Heart right ventricle (tissue), 16 donors: ENCODE data around the gene DPH3. TPM values are rescaled to one million over a fixed set of nuclear protein-coding genes. Genes with fewer than 3 reads are reported as not detected.

Experiments
- ATAC-seq, 8 donors: fragments of 200-7000 bp; cut with Tn5 transposase; one replicate each; pipeline ENCODE4 v1.9.1; 2020; ENCODE audit warnings: mild to moderate bottlenecking in 8 of 8, moderate library complexity in 8 of 8, moderate number of reproducible peaks in 1 of 8
- DNase-seq, 2 donors: peaks; one replicate each; pipeline ENCODE4 v3.0.0-alpha.2; 2020
- H3K27ac ChIP-seq, 10 donors: fragments of 200-600 bp; sonication (generic) in 2 of 10; one replicate each; pipeline versions ENCODE4 v1.5.0 to v1.8.0; 2020 to 2022; ENCODE audit warnings: mild to moderate bottlenecking in 3 of 10
- H3K27me3 ChIP-seq, 7 donors: fragments of 200-600 bp; one replicate each; pipeline ENCODE4 v1.8.0; 2021 to 2022; ENCODE audit warnings: mild to moderate bottlenecking in 2 of 7
- H3K36me3 ChIP-seq, 9 donors: fragments of 200-600 bp; sonication (generic) in 1 of 9; one replicate each; pipeline versions ENCODE4 v1.5.0 to v1.8.0; 2020 to 2022; ENCODE audit warnings: mild to moderate bottlenecking in 2 of 9
- H3K4me1 ChIP-seq, 9 donors: fragments of 200-600 bp; sonication (generic) in 1 of 9; one replicate each; pipeline versions ENCODE4 v1.5.0 to v1.8.0; 2020 to 2022; ENCODE audit warnings: mild to moderate bottlenecking in 4 of 9
- H3K4me3 ChIP-seq, 10 donors: fragments of 200-600 bp; sonication (generic) in 2 of 10; one replicate each; pipeline versions ENCODE4 v1.5.0 to v1.8.0; 2020 to 2022; ENCODE audit warnings: mild to moderate bottlenecking in 7 of 10, moderate library complexity in 2 of 10
- H3K9me3 ChIP-seq, 11 donors: fragments of 200-600 bp in 10 of 11; sonication (generic) in 2 of 11; one replicate each; pipeline versions ENCODE4 v1.5.0 to v1.8.0; 2013 to 2022; ENCODE audit warnings: mild to moderate bottlenecking in 2 of 11, control low read depth in 1 of 11, moderate library complexity in 1 of 11
- WGBS, 2 donors: extraction: QIAGEN DNeasy Blood & Tissue Kit; methylation state at CpG; one replicate each; pipeline ENCODE4 v1.1.7; 2013; ENCODE audit warnings: inconsistent platforms in 1 of 2; 5-methylcytosine and 5-hydroxymethylcytosine counted together
- intact Hi-C, 10 donors: fragments of 100-400 bp; cut with DNase I; formaldehyde crosslinking; loops; one replicate each; pipeline versions ENCODE4 v1.11.1 to v1.14.2; 2022
- polyA plus RNA-seq, 2 donors: library from polyadenylated mRNA; stranded (reverse); fragments of 200-250 nt; gene quantifications; one replicate each; pipeline ENCODE4 v1.2.3, GENCODE V29; 2013
- total RNA-seq, 10 donors: library from RNA; stranded (reverse); fragmentation: NEBNext Ultra II Directional in 3 of 10; extraction: Animal tissue kit (Norgen Biotek cat#: 25700) in 3 of 10; gene quantifications; one replicate each; pipeline versions ENCODE4 v1.2.1 to v1.2.4, GENCODE V29; 2021 to 2023
- TF ChIP-seq, protein P1 (sequence below), 9 donors: fragments of 200-600 bp; sonication (generic) in 2 of 9; IDR thresholded peaks; one replicate each; pipeline versions ENCODE4 v1.5.0 to v1.8.0; 2021 to 2022; ENCODE audit warnings: antibody characterized with exemption in 9 of 9, mild to moderate bottlenecking in 5 of 9, moderate library complexity in 1 of 9
- donor health status: Arrhythmogenic right ventricular cardiomyopathy.
- donor health status: ischemic (EF 13 %, LVEDD 7.1; RV severe dilation, severe dysfunction).
- donor health status: healthy with polysubstance abuse.
- donor health status: DM: no; HTN: yes; CAD: no.
- donor health status: DM: no; HTN: no; CAD: no.
- donor health status: ischemic (EF 25% LVEDD 6.9; RV normal size, moderate dysfunction).
- donor health status: ischemic (EF 25% LVEDD 5.7; RV mildly dilated, moderate dysfunction).
- donor health status: healthy.
- donor health status: DM: yes; HTN: yes; CAD: no.
- donor health status: Ischemic cardiomyopathy.
- donor health status: ischemic (EF 35%, LVEDD 5.7; RV mildly dilated, moderate dysfunction).
- donor health status: nonischemic (EF 11% LVEDD 7.7; RV severe dilation, severe dysfunction).
- donor health status: DM: yes; HTN: yes; CAD: no.
- donor health status: PGD.
- donor health status: ischemic (EF 29% LVEDD 5.4; RV normal size, mild dysfunction).
- donor health status: nonischemic (EF 23%, LVEDD 6.1; RV moderate dilation, normal function).

DPH3 gene
- total and polyA plus RNA-seq, 12 donors: 5.5 to 24.5 (median 18.7) TPM

DNA sequence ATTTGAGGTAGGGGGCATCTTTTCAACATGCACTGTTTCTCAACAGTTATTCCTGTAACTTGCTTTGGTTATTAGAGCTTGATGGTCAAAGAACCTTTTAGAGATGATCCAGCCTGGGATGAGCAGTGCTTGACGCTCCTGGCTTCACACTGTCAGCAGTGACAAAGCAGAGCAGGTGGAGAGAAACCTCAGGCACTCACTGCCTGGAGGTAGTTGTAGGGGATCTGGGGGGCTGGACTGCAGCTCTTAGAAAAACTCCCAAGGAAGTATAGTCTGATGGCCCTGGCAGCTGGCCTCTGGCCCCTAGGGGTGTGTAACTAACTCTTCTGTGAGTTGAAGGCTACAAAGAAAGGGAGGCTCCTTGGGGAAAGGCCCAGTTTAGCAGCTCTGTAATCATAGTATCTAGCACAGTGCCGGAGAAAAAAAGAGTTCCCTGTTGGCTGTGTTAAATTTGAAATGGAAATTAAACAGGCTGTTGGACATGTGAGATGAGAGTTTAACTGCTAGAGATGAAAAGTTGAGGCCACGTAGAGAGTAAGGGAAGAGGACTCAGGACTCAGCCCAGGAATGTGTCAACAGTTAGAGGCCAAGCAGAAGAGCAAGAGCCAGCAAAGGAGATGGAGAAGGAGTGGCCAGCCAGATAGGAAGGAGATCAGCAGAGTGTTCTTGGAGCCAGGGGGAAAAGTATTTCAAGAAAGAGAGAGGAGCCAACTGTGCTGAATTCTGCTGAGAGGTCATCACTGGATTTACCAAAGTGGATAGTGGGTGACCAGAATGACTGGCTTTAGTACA, 14.5 kb upstream of the DPH3 start:
- 53% methylated on average over 3 of the region's 3 CpGs for WGBS, 2 donors
- Histone ChIP-seq H3K27me3 (no peaks in the 10 kb centered on the region), H3K27ac (peak overlapping the region in 3 of 10 donors; percentile 7 to 64 (median 21)), H3K9me3 (no peaks in the 10 kb centered on the region), H3K36me3 (peaks cover 0 to 62% (median 8%) of the 10 kb centered on the region in 9 donors), H3K4me1 (peaks cover 0 to 31% (median 11%) of the 10 kb centered on the region in 9 donors), H3K4me3 (no peak overlapping the region)
- intact Hi-C loops: loop anchor here in 1 of 10 donors (5.0 kb wide), 1 partner anchor 273 kb away; no protein-coding TSS in a partner anchor
- TF ChIP-seq, protein P1, sequence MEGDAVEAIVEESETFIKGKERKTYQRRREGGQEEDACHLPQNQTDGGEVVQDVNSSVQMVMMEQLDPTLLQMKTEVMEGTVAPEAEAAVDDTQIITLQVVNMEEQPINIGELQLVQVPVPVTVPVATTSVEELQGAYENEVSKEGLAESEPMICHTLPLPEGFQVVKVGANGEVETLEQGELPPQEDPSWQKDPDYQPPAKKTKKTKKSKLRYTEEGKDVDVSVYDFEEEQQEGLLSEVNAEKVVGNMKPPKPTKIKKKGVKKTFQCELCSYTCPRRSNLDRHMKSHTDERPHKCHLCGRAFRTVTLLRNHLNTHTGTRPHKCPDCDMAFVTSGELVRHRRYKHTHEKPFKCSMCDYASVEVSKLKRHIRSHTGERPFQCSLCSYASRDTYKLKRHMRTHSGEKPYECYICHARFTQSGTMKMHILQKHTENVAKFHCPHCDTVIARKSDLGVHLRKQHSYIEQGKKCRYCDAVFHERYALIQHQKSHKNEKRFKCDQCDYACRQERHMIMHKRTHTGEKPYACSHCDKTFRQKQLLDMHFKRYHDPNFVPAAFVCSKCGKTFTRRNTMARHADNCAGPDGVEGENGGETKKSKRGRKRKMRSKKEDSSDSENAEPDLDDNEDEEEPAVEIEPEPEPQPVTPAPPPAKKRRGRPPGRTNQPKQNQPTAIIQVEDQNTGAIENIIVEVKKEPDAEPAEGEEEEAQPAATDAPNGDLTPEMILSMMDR (IDR thresholded peaks at IDR 0.05): no peak
- ATAC-seq: no peak
- no peak for DNase-seq

DNA sequence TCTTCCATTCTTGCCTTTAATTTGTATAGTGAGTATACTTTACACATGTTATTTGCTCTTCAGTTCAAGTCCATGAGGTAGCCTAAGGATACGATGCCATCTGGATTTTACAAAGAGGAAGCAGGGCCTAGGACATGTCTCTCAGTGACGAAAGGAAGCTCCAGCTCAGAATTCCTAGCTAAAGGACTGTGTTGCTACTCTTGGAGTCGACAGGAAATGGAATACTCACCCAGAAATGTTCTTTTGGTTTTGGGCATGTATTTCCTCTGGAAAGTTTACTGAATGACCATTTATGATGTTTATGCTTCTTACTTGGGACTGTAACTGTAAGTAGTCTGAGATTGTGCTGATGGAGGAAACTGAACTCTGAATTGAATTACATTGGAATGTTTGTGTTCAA, 12.7 kb upstream of the DPH3 start:
- TF ChIP-seq, protein P1 (IDR thresholded peaks at IDR 0.05): no peak
- Histone ChIP-seq H3K27me3 (no peaks in the 10 kb centered on the region), H3K4me1 (peaks cover 0 to 31% (median 11%) of the 10 kb centered on the region in 9 donors), H3K36me3 (peaks cover 0 to 62% (median 8%) of the 10 kb centered on the region in 9 donors), H3K9me3 (no peaks in the 10 kb centered on the region), H3K4me3 (no peak overlapping the region), H3K27ac (peak overlapping the region in 6 of 10 donors; percentile 7 to 64 (median 40))
- intact Hi-C loops: loop anchor here in 1 of 10 donors (5.0 kb wide), 1 partner anchor 275 kb away; no protein-coding TSS in a partner anchor
- ATAC-seq (peak in 6 of 8 donors; percentile 39 to 78 (median 50)), DNase-seq (no peak)
- 64% methylated on average over 3 of the region's 3 CpGs for WGBS, 2 donors

DNA sequence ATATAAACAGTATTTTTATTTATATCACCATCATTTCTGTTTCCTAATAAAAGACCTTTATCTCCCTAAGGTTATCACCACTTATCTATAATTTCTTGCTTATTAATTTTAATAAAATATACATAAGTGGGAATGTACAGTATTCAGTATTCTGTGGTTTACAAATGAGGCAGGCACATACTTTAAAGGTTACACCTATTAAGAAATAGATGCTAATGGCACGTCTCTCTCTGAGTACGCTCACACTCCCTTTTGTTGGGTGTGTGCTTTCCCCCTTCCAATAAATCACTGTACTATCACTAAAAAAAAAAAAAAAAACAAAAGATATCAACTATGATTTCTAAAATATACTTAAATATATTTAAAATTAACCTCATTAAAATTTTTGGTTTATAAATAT, 9.1 kb upstream of the DPH3 start:
- no peak for DNase-seq
- Histone ChIP-seq H3K36me3 (peaks cover 0 to 84% (median 23%) of the 10 kb centered on the region in 9 donors), H3K27me3 (no peaks in the 10 kb centered on the region), H3K9me3 (no peaks in the 10 kb centered on the region), H3K4me1 (peaks cover 0 to 18% (median 7%) of the 10 kb centered on the region in 9 donors), H3K4me3 (no peak overlapping the region), H3K27ac (no peak overlapping the region)
- WGBS, 2 donors: 97 to 100% methylated on average over 2 of the region's 2 CpGs
- no peak for ATAC-seq
- TF ChIP-seq, protein P1 (IDR thresholded peaks at IDR 0.05): no peak
- intact Hi-C loops: no loop called here

DNA sequence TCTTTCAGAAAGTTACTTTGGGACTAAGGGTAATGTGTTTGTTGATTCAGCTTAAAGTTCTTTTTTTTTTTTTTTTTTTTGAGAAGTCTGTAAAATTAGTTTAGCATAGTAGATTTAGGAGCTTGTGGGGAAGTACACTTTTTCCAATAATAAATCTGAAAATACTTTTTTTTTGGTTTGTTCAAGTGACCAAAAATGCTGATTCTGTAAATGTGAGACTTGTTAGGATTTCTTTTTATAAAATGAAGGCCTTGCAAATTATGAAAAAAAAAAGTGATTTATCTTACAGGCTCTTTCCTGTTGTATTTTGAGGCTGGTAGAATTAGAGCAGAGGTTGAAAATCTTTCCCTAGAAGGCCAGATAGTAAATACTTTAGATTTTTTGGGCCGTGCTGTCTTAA, 7.8 kb upstream of the DPH3 start:
- no peak for ATAC-seq
- H3K27me3 ChIP-seq: no peaks in the 10 kb centered on the region
- WGBS, 2 donors: 74 to 84% methylated on average over 1 of the region's 1 CpG
- no peak for DNase-seq
- peaks cover 0 to 78% (median 23%) of the 10 kb centered on the region in 9 donors for H3K36me3 ChIP-seq
- peaks cover 0 to 19% (median 12%) of the 10 kb centered on the region in 9 donors for H3K4me1 ChIP-seq
- H3K27ac ChIP-seq: no peak overlapping the region
- intact Hi-C loops: no loop called here
- TF ChIP-seq, protein P1 (IDR thresholded peaks at IDR 0.05): no peak
- no peak overlapping the region for H3K4me3 ChIP-seq
- H3K9me3 ChIP-seq: no peaks in the 10 kb centered on the region
